ENCODE measurements around the gene APOBEC3H. TPM values are rescaled to one million over a fixed set of nuclear protein-coding genes. Genes with fewer than 3 reads are reported as not detected.

Gene APOBEC3H
- total and polyA plus RNA-seq, 2 donors: 1.6 to 5.4 TPM

- Histone ChIP-seq H3K27ac (ENCODE audit: low read depth in 1 of 2, low read length in 1 of 2) (no peak overlapping the region), H3K4me3 (ENCODE audit: low read length in 2 of 2) (no peak overlapping the region), H3K36me3 (ENCODE audit: control insufficient read depth in 2 of 2, insufficient read depth in 2 of 2, low read length in 1 of 2) (peaks cover 0 to 30% of the 10 kb centered on the region in 2 donors), H3K27me3 (ENCODE audit: control insufficient read depth in 2 of 2, insufficient read depth in 1 of 2, low read length in 1 of 2) (no peaks in the 10 kb centered on the region), H3K9me3 (ENCODE audit: control insufficient read depth in 2 of 2, insufficient read depth in 1 of 2, low read length in 1 of 2) (peaks cover 0 to 2% of the 10 kb centered on the region in 2 donors), H3K4me1 (ENCODE audit: control insufficient read depth in 2 of 2, insufficient read depth in 2 of 2, low read length in 2 of 2) (peaks cover 6 to 9% of the 10 kb centered on the region in 2 donors)
- no peak for DNase-seq (ENCODE audit: low read depth in 6 of 9, low spot score in 9 of 9)
- 98% methylated on average over 8 of the region's 8 CpGs for WGBS
Measured at GRCh38 chr22:39136317-39136716, 39.3 kb downstream of the APOBEC3H start.

- 71% methylated on average over 14 of the region's 14 CpGs for WGBS
- no peak overlapping the region for H3K27ac ChIP-seq (ENCODE audit: low read depth in 1 of 2, low read length in 1 of 2)
- H3K9me3 ChIP-seq (ENCODE audit: control insufficient read depth in 2 of 2, insufficient read depth in 1 of 2, low read length in 1 of 2): peaks cover 0 to 2% of the 10 kb centered on the region in 2 donors
- H3K4me1 ChIP-seq (ENCODE audit: control insufficient read depth in 2 of 2, insufficient read depth in 2 of 2, low read length in 2 of 2): peaks cover 6 to 9% of the 10 kb centered on the region in 2 donors
- peak in 2 of 9 donors; percentile 32 to 60 for DNase-seq (ENCODE audit: low read depth in 6 of 9, low spot score in 9 of 9)
- no peaks in the 10 kb centered on the region for H3K27me3 ChIP-seq (ENCODE audit: control insufficient read depth in 2 of 2, insufficient read depth in 1 of 2, low read length in 1 of 2)
- H3K4me3 ChIP-seq (ENCODE audit: low read length in 2 of 2): no peak overlapping the region
- peaks cover 0 to 32% of the 10 kb centered on the region in 2 donors for H3K36me3 ChIP-seq (ENCODE audit: control insufficient read depth in 2 of 2, insufficient read depth in 2 of 2, low read length in 1 of 2)
Measured at GRCh38 chr22:39138357-39138997, 41.4 kb downstream of the APOBEC3H start.

GRCh38 chr22:39139933-39140332 lies 42.9 kb downstream of the APOBEC3H start:
- H3K36me3 ChIP-seq (ENCODE audit: control insufficient read depth in 2 of 2, insufficient read depth in 2 of 2, low read length in 1 of 2): peaks cover 0 to 25% of the 10 kb centered on the region in 2 donors
- 96% methylated on average over 7 of the region's 7 CpGs for WGBS
- DNase-seq (ENCODE audit: low read depth in 6 of 9, low spot score in 9 of 9): no peak

GRCh38 chr22:39142088-39142680 lies 45.1 kb downstream of the APOBEC3H start:
- peaks cover 0 to 16% of the 10 kb centered on the region in 2 donors for H3K36me3 ChIP-seq (ENCODE audit: control insufficient read depth in 2 of 2, insufficient read depth in 2 of 2, low read length in 1 of 2)
- peaks cover 17 to 32% of the 10 kb centered on the region in 2 donors for H3K4me1 ChIP-seq (ENCODE audit: control insufficient read depth in 2 of 2, insufficient read depth in 2 of 2, low read length in 2 of 2)
- H3K27me3 ChIP-seq (ENCODE audit: control insufficient read depth in 2 of 2, insufficient read depth in 1 of 2, low read length in 1 of 2): peaks cover 0 to 8% of the 10 kb centered on the region in 2 donors
- H3K4me3 ChIP-seq (ENCODE audit: low read length in 2 of 2): no peak overlapping the region
- H3K9me3 ChIP-seq (ENCODE audit: control insufficient read depth in 2 of 2, insufficient read depth in 1 of 2, low read length in 1 of 2): no peaks in the 10 kb centered on the region
- H3K27ac ChIP-seq (ENCODE audit: low read depth in 1 of 2, low read length in 1 of 2): no peak overlapping the region
- DNase-seq (ENCODE audit: low read depth in 6 of 9, low spot score in 9 of 9): no peak
- WGBS: 98% methylated on average over 14 of the region's 14 CpGs

More at GRCh38 chr22:39139933-39140332, 42.9 kb downstream of the APOBEC3H start:
- Histone ChIP-seq H3K4me3 (ENCODE audit: low read length in 2 of 2) (no peak overlapping the region), H3K27ac (ENCODE audit: low read depth in 1 of 2, low read length in 1 of 2) (no peak overlapping the region), H3K4me1 (ENCODE audit: control insufficient read depth in 2 of 2, insufficient read depth in 2 of 2, low read length in 2 of 2) (peaks cover 7 to 21% of the 10 kb centered on the region in 2 donors), H3K27me3 (ENCODE audit: control insufficient read depth in 2 of 2, insufficient read depth in 1 of 2, low read length in 1 of 2) (peaks cover 0 to 5% of the 10 kb centered on the region in 2 donors), H3K9me3 (ENCODE audit: control insufficient read depth in 2 of 2, insufficient read depth in 1 of 2, low read length in 1 of 2) (peaks cover 0 to 2% of the 10 kb centered on the region in 2 donors)

GRCh38 chr22:39144101-39144767 lies 47.2 kb downstream of the APOBEC3H start:
- peak in 4 of 9 donors; percentile 23 to 77 (median 53) for DNase-seq (ENCODE audit: low read depth in 6 of 9, low spot score in 9 of 9)
- H3K27me3 ChIP-seq (ENCODE audit: control insufficient read depth in 2 of 2, insufficient read depth in 1 of 2, low read length in 1 of 2): peaks cover 0 to 8% of the 10 kb centered on the region in 2 donors
- peaks cover 12 to 33% of the 10 kb centered on the region in 2 donors for H3K4me1 ChIP-seq (ENCODE audit: control insufficient read depth in 2 of 2, insufficient read depth in 2 of 2, low read length in 2 of 2)
- H3K27ac ChIP-seq (ENCODE audit: low read depth in 1 of 2, low read length in 1 of 2): peak overlapping the region; percentile 57 to 69
- H3K9me3 ChIP-seq (ENCODE audit: control insufficient read depth in 2 of 2, insufficient read depth in 1 of 2, low read length in 1 of 2): no peaks in the 10 kb centered on the region
- H3K36me3 ChIP-seq (ENCODE audit: control insufficient read depth in 2 of 2, insufficient read depth in 2 of 2, low read length in 1 of 2): peaks cover 2 to 25% of the 10 kb centered on the region in 2 donors
- H3K4me3 ChIP-seq (ENCODE audit: low read length in 2 of 2): peak overlapping the region; percentile 85 to 86
- WGBS: 15% methylated on average over 22 of the region's 22 CpGs

- Histone ChIP-seq H3K27me3 (ENCODE audit: control insufficient read depth in 2 of 2, insufficient read depth in 1 of 2, low read length in 1 of 2) (peaks cover 0 to 8% of the 10 kb centered on the region in 2 donors), H3K4me1 (ENCODE audit: control insufficient read depth in 2 of 2, insufficient read depth in 2 of 2, low read length in 2 of 2) (peaks cover 13 to 53% of the 10 kb centered on the region in 2 donors), H3K9me3 (ENCODE audit: control insufficient read depth in 2 of 2, insufficient read depth in 1 of 2, low read length in 1 of 2) (no peaks in the 10 kb centered on the region), H3K36me3 (ENCODE audit: control insufficient read depth in 2 of 2, insufficient read depth in 2 of 2, low read length in 1 of 2) (peaks cover 3 to 28% of the 10 kb centered on the region in 2 donors), H3K4me3 (ENCODE audit: low read length in 2 of 2) (peak overlapping the region; percentile 55 to 86), H3K27ac (ENCODE audit: low read depth in 1 of 2, low read length in 1 of 2) (peak overlapping the region; percentile 95 to 98)
- no peak for DNase-seq (ENCODE audit: low read depth in 6 of 9, low spot score in 9 of 9)
- WGBS: 89% methylated on average over 6 of the region's 6 CpGs
Measured at GRCh38 chr22:39146256-39147101, 49.4 kb downstream of the APOBEC3H start.

- peaks cover 18 to 60% of the 10 kb centered on the region in 2 donors for H3K4me1 ChIP-seq (ENCODE audit: control insufficient read depth in 2 of 2, insufficient read depth in 2 of 2, low read length in 2 of 2)
- no peak for DNase-seq (ENCODE audit: low read depth in 6 of 9, low spot score in 9 of 9)
- H3K9me3 ChIP-seq (ENCODE audit: control insufficient read depth in 2 of 2, insufficient read depth in 1 of 2, low read length in 1 of 2): no peaks in the 10 kb centered on the region
- no peak overlapping the region for H3K27ac ChIP-seq (ENCODE audit: low read depth in 1 of 2, low read length in 1 of 2)
- 94% methylated on average over 5 of the region's 5 CpGs for WGBS
- H3K27me3 ChIP-seq (ENCODE audit: control insufficient read depth in 2 of 2, insufficient read depth in 1 of 2, low read length in 1 of 2): peaks cover 0 to 8% of the 10 kb centered on the region in 2 donors
- no peak overlapping the region for H3K4me3 ChIP-seq (ENCODE audit: low read length in 2 of 2)
- peaks cover 3 to 20% of the 10 kb centered on the region in 2 donors for H3K36me3 ChIP-seq (ENCODE audit: control insufficient read depth in 2 of 2, insufficient read depth in 2 of 2, low read length in 1 of 2)
Measured at GRCh38 chr22:39147335-39148025, 50.4 kb downstream of the APOBEC3H start.

GRCh38 chr22:39148026-39148726 lies 51.1 kb downstream of the APOBEC3H start:
- 97% methylated on average over 16 of the region's 16 CpGs for WGBS
- Histone ChIP-seq H3K9me3 (ENCODE audit: control insufficient read depth in 2 of 2, insufficient read depth in 1 of 2, low read length in 1 of 2) (peaks cover 0 to under 1% of the 10 kb centered on the region in 2 donors), H3K4me1 (ENCODE audit: control insufficient read depth in 2 of 2, insufficient read depth in 2 of 2, low read length in 2 of 2) (peaks cover 20 to 65% of the 10 kb centered on the region in 2 donors), H3K36me3 (ENCODE audit: control insufficient read depth in 2 of 2, insufficient read depth in 2 of 2, low read length in 1 of 2) (peaks cover 3 to 20% of the 10 kb centered on the region in 2 donors), H3K4me3 (ENCODE audit: low read length in 2 of 2) (no peak overlapping the region), H3K27ac (ENCODE audit: low read depth in 1 of 2, low read length in 1 of 2) (peak overlapping the region; percentile 11 to 38), H3K27me3 (ENCODE audit: control insufficient read depth in 2 of 2, insufficient read depth in 1 of 2, low read length in 1 of 2) (peaks cover 3 to 14% of the 10 kb centered on the region in 2 donors)
- no peak for DNase-seq (ENCODE audit: low read depth in 6 of 9, low spot score in 9 of 9)
